Uterus (tissue), 2 donors: Measurements from ENCODE around the gene PRTFDC1.

Experiments
- POLR2A ChIP-seq, 2 donors: fragments of 450-650 bp; IDR thresholded peaks; one replicate each; pipeline ENCODE4 v1.6.1; 2016; ENCODE audit warnings: antibody characterized with exemption in 2 of 2, mild to moderate bottlenecking in 1 of 2, moderate library complexity in 1 of 2
- TF ChIP-seq, protein P1 (sequence below), 4 experiments: fragments of 200-600 bp in 2 of 4; fragments of 450-650 bp in 2 of 4; sonication (generic) in 2 of 4; IDR thresholded peaks; one replicate each; pipeline ENCODE4 v1.5.1; 2016 to 2019; ENCODE audit warnings: antibody characterized with exemption in 4 of 4, mild to moderate bottlenecking in 2 of 4, moderate library complexity in 1 of 4

GRCh38 chr10:24853661-24854060, 98.7 kb downstream of the PRTFDC1 start:
- TF ChIP-seq, protein P1, sequence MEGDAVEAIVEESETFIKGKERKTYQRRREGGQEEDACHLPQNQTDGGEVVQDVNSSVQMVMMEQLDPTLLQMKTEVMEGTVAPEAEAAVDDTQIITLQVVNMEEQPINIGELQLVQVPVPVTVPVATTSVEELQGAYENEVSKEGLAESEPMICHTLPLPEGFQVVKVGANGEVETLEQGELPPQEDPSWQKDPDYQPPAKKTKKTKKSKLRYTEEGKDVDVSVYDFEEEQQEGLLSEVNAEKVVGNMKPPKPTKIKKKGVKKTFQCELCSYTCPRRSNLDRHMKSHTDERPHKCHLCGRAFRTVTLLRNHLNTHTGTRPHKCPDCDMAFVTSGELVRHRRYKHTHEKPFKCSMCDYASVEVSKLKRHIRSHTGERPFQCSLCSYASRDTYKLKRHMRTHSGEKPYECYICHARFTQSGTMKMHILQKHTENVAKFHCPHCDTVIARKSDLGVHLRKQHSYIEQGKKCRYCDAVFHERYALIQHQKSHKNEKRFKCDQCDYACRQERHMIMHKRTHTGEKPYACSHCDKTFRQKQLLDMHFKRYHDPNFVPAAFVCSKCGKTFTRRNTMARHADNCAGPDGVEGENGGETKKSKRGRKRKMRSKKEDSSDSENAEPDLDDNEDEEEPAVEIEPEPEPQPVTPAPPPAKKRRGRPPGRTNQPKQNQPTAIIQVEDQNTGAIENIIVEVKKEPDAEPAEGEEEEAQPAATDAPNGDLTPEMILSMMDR (IDR thresholded peaks at IDR 0.05): no peak
- no peak for TF ChIP-seq POLR2A (IDR thresholded peaks at IDR 0.05)
